Sigmoid colon (tissue), 7 donors: ENCODE results near the gene BGN. TPM values are rescaled to one million over a fixed set of nuclear protein-coding genes. Genes with fewer than 3 reads are reported as not detected.

Experiments used
- DNase-seq: peaks from one replicate; pipeline ENCODE4 v3.0.0-alpha.2; 2019
- H3K27ac ChIP-seq, 4 donors: fragments of 200-600 bp; sonication (generic); one replicate each; pipeline ENCODE4 v1.5.1; 2016 to 2019; ENCODE audit warnings: mild to moderate bottlenecking in 1 of 4
- H3K27me3 ChIP-seq, 3 donors: fragments of 200-600 bp; sonication (generic); one replicate each; pipeline ENCODE4 v1.5.1; 2019; ENCODE audit warnings: mild to moderate bottlenecking in 1 of 3
- H3K36me3 ChIP-seq, 4 donors: fragments of 200-600 bp; sonication (generic); one replicate each; pipeline ENCODE4 v1.5.1; 2016 to 2019
- H3K4me1 ChIP-seq, 4 donors: fragments of 200-600 bp; sonication (generic); one replicate each; pipeline ENCODE4 v1.5.1; 2017 to 2019
- H3K4me3 ChIP-seq, 4 donors: fragments of 200-600 bp; sonication (generic); one replicate each; pipeline ENCODE4 v1.5.1; 2017 to 2019; ENCODE audit warnings: mild to moderate bottlenecking in 2 of 4, moderate library complexity in 1 of 4
- H3K9me3 ChIP-seq, 4 donors: fragments of 200-600 bp in 3 of 4; sonication (generic) in 3 of 4; one replicate each; pipeline versions ENCODE4 v1.5.1 to v1.6.1; 2013 to 2019
- EP300 ChIP-seq, 4 donors: sonication (generic); formaldehyde crosslinking; IDR thresholded peaks; one replicate each; pipeline ENCODE4 v1.6.1; 2017; ENCODE audit warnings: antibody characterized with exemption in 4 of 4
- POLR2A ChIP-seq, 2 donors: fragments of 450-650 bp; IDR thresholded peaks; one replicate each; pipeline ENCODE4 v1.6.1; 2016; ENCODE audit warnings: antibody characterized with exemption in 2 of 2, mild to moderate bottlenecking in 2 of 2, moderate library complexity in 2 of 2
- POLR2AphosphoS5 ChIP-seq, 4 donors: sonication (generic); formaldehyde crosslinking; IDR thresholded peaks; one replicate each; pipeline ENCODE4 v1.6.1; 2017; ENCODE audit warnings: antibody characterized with exemption in 4 of 4
- WGBS, 2 donors: extraction: QIAGEN DNeasy Blood & Tissue Kit; methylation state at CpG; one replicate each; pipeline ENCODE4 v1.1.7; 2013; 5-methylcytosine and 5-hydroxymethylcytosine counted together
- intact Hi-C: fragments of 100-400 bp; cut with DNase I; formaldehyde crosslinking; loops from one replicate; pipeline ENCODE4 v1.15.1; 2023
- polyA plus RNA-seq, 3 donors: library from polyadenylated mRNA; stranded (reverse); fragments of 200-250 nt; gene quantifications; one replicate each; pipeline ENCODE4 v1.2.3, GENCODE V29; 2013
- total RNA-seq, 4 donors: library from RNA; depleted of rRNA; stranded (reverse); fragments of >200 nt; gene quantifications; one replicate each; pipeline ENCODE4 v1.1.0, GENCODE V29; 2016
- TF ChIP-seq, protein P1 (sequence below), 4 experiments: fragments of 450-650 bp in 3 of 4; fragments of 200-600 bp in 1 of 4; IDR thresholded peaks; one replicate each; pipeline ENCODE4 v1.5.1; 2016 to 2019; ENCODE audit warnings: antibody characterized with exemption in 4 of 4, mild to moderate bottlenecking in 3 of 4, moderate library complexity in 2 of 4
- donor health status: healthy with polysubstance abuse.
- donor health status: Bipolar disorder and iron deficiency.
- donor health status: healthy.

BGN gene
- total and polyA plus RNA-seq, 7 donors: 1.8 to 181 (median 9.0) TPM

DNA sequence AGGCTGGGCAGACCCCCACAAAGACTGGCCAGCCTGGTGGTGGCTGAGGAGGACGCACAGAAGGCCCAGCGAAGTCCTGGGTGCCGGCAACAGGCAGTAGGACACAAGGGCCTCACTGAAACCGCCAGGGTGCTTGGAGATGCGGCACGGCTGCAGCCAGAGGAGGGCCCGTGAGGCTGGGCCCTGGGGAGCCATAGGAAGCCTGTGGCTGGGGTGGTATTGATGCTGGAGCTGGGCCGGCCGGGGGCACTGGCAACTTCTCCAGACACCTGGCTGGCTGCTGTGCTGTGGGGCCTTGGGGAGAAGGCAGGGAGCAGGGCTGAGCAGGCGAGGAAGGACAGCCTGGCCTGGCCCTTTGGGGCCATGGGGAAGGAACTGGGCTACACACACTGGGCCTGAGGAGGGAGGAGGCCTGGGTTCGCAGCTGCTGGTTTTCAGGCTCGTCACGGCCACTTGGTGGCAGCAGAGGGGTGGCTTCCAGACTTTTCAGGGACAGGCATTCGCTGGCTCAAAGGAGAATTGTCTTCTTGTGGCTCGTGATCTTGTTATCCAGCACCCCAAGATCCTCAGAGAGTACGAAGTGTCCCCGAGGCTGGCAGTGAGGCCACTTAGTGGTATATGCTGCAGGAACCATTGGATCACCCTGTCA lies 59.9 kb downstream of the BGN start:
- WGBS, 2 donors: 42 to 45% methylated on average over 17 of the region's 17 CpGs
- Histone ChIP-seq H3K27me3 (no peaks in the 10 kb centered on the region), H3K4me3 (no peak overlapping the region), H3K27ac (no peak overlapping the region), H3K4me1 (no peaks in the 10 kb centered on the region), H3K36me3 (no peaks in the 10 kb centered on the region), H3K9me3 (no peaks in the 10 kb centered on the region)
- intact Hi-C loops: loop anchor here (2.0 to 5.0 kb wide), 2 partner anchors 48 to 112 kb away; no protein-coding TSS in a partner anchor
- TF ChIP-seq, protein P1, sequence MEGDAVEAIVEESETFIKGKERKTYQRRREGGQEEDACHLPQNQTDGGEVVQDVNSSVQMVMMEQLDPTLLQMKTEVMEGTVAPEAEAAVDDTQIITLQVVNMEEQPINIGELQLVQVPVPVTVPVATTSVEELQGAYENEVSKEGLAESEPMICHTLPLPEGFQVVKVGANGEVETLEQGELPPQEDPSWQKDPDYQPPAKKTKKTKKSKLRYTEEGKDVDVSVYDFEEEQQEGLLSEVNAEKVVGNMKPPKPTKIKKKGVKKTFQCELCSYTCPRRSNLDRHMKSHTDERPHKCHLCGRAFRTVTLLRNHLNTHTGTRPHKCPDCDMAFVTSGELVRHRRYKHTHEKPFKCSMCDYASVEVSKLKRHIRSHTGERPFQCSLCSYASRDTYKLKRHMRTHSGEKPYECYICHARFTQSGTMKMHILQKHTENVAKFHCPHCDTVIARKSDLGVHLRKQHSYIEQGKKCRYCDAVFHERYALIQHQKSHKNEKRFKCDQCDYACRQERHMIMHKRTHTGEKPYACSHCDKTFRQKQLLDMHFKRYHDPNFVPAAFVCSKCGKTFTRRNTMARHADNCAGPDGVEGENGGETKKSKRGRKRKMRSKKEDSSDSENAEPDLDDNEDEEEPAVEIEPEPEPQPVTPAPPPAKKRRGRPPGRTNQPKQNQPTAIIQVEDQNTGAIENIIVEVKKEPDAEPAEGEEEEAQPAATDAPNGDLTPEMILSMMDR (IDR thresholded peaks at IDR 0.05): peak; percentile 27 to 58 (median 44)
- TF ChIP-seq POLR2AphosphoS5 (IDR thresholded peaks at IDR 0.05): no peak
- peak; percentile 82 for DNase-seq

DNA sequence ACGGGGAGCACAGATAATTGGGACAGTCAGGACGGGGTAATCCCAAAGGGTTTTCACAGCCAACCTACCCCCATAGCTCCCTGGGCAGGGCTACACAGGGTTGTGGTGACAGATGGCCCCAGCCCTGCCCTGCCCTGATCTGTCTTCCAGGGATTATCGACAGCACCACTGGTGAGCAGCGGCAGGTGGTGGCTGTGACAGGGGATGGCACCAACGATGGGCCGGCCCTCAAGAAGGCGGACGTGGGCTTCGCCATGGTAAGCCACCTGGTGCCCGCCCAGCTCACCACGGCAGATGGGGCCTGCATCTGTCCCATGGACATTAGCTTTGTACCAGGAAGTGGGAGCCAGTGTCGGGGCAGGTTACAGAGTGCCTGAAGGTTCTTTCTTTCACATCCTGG lies 62.0 kb downstream of the BGN start:
- TF ChIP-seq EP300 (IDR thresholded peaks at IDR 0.05) (no peak), POLR2A (IDR thresholded peaks at IDR 0.05) (no peak), POLR2AphosphoS5 (IDR thresholded peaks at IDR 0.05) (no peak)
- TF ChIP-seq, protein P1 (IDR thresholded peaks at IDR 0.05): no peak
- Histone ChIP-seq H3K27ac (no peak overlapping the region), H3K9me3 (no peaks in the 10 kb centered on the region), H3K4me3 (no peak overlapping the region), H3K27me3 (no peaks in the 10 kb centered on the region), H3K36me3 (no peaks in the 10 kb centered on the region), H3K4me1 (no peaks in the 10 kb centered on the region)
- WGBS, 2 donors: 78 to 89% methylated on average over 12 of the region's 12 CpGs
- no peak for DNase-seq
- intact Hi-C loops: loop anchor here (5.0 kb wide), 1 partner anchor 46 kb away; no protein-coding TSS in a partner anchor

DNA sequence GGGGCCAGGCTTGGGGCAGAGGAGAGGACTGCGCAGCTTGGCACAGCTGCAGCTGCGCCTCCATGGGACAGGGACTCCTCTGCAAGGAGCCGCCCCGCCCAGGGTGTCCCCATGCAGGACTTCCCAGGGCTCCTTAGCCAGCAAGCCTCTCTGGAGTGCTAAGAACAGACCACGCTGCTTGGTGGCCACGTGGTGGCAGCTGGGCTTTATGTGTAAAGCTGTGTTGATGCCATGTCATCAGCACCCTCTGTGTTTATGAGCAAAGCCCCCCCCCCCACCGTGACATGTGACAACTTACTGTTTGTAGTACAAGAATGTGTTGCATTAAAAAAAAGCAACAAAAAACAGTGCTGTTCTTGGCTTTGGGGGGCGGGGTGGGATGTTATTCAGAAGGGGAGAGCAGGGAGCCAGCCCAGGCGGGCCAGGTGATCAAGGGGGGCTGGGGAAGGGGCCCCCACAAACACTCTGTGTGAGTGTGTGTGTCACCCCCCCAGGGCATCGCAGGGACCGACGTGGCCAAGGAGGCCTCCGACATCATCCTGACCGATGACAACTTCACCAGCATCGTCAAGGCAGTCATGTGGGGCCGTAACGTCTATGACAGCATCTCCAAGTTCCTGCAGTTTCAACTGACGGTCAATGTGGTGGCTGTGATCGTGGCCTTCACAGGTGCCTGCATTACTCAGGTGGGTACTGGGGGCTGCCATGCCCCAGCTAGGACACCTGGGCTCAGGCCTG lies 63.0 kb downstream of the BGN start:
- WGBS, 2 donors: 68 to 85% methylated on average over 19 of the region's 19 CpGs
- TF ChIP-seq POLR2AphosphoS5 (IDR thresholded peaks at IDR 0.05) (no peak), POLR2A (IDR thresholded peaks at IDR 0.05) (no peak), EP300 (IDR thresholded peaks at IDR 0.05) (no peak)
- TF ChIP-seq, protein P1 (IDR thresholded peaks at IDR 0.05): no peak

More for the DNA sequence above, 63.0 kb downstream of the BGN start:
- intact Hi-C loops: loop anchor here (5.0 kb wide), 1 partner anchor 45 kb away; no protein-coding TSS in a partner anchor
- H3K27me3 ChIP-seq: no peaks in the 10 kb centered on the region
- H3K36me3 ChIP-seq: no peaks in the 10 kb centered on the region
- H3K4me3 ChIP-seq: no peak overlapping the region
- no peaks in the 10 kb centered on the region for H3K9me3 ChIP-seq
- no peaks in the 10 kb centered on the region for H3K4me1 ChIP-seq
- no peak for DNase-seq
- no peak overlapping the region for H3K27ac ChIP-seq

Other genes starting within 250 kb of the BGN start
- not detected for gene PNMA6F, start 173.2 kb upstream of the BGN start, total RNA-seq
- gene PNMA6F, start 173.2 kb upstream of the BGN start, polyA plus RNA-seq: not detected
- gene ZNF275, start 160.8 kb upstream of the BGN start, total RNA-seq: 10 to 100 TPM in 2 of 4 donors, 1 to 10 TPM in 2; 8.6 to 13.3 (median 9.9) TPM
- 1 to 10 TPM; 1.4 to 3.7 (median 2.4) TPM for gene ZNF275, start 160.8 kb upstream of the BGN start, polyA plus RNA-seq
- not detected for gene PNMA6E, start 93.6 kb upstream of the BGN start, total RNA-seq
- gene PNMA6E, start 93.6 kb upstream of the BGN start, polyA plus RNA-seq: not detected
- 1 to 10 TPM in 3 of 4 donors, under 1 TPM in 1; 0.71 to 2.2 (median 2.0) TPM for gene ZFP92, start 83.5 kb upstream of the BGN start, total RNA-seq
- gene ZFP92, start 83.5 kb upstream of the BGN start, polyA plus RNA-seq: under 1 TPM in 1 of 3 donors, not detected in 2; 0.35 TPM
- gene TREX2, start 48.9 kb upstream of the BGN start, total RNA-seq: 1 to 10 TPM in 2 of 4 donors, under 1 TPM in 1, not detected in 1; 0.16 to 3.6 (median 2.4) TPM
- gene TREX2, start 48.9 kb upstream of the BGN start, polyA plus RNA-seq: under 1 TPM in 1 of 3 donors, not detected in 2; 0.87 TPM
- 10 to 100 TPM; 16.8 to 28.2 (median 25.4) TPM for gene HAUS7, start 24.4 kb upstream of the BGN start, total RNA-seq
- gene HAUS7, start 24.4 kb upstream of the BGN start, polyA plus RNA-seq: 10 to 100 TPM; 15.0 to 37.8 (median 18.3) TPM
- under 1 TPM; under 0.01 to 0.95 (median 0.26) TPM for gene ATP2B3, start 22.7 kb downstream of the BGN start, total RNA-seq
- gene ATP2B3, start 22.7 kb downstream of the BGN start, polyA plus RNA-seq: under 1 TPM in 1 of 3 donors, not detected in 2; 0.26 TPM
- gene CCNQ, start 104.2 kb downstream of the BGN start, total RNA-seq: 10 to 100 TPM; 31.8 to 49.0 (median 39.9) TPM
- gene CCNQ, start 104.2 kb downstream of the BGN start, polyA plus RNA-seq: 10 to 100 TPM; 36.7 to 40.8 (median 37.9) TPM
- gene DUSP9, start 152.2 kb downstream of the BGN start, total RNA-seq: not detected
- under 1 TPM in 1 of 3 donors, not detected in 2; 0.06 TPM for gene DUSP9, start 152.2 kb downstream of the BGN start, polyA plus RNA-seq
- 100 to 1,000 TPM in 1 of 4 donors, 10 to 100 TPM in 3; 33.9 to 135 (median 64.2) TPM for gene PNCK, start 178.8 kb downstream of the BGN start, total RNA-seq
- 1 to 10 TPM in 1 of 3 donors, not detected in 2; 4.6 TPM for gene PNCK, start 178.8 kb downstream of the BGN start, polyA plus RNA-seq
- 10 to 100 TPM; 31.9 to 60.7 (median 35.1) TPM for gene SLC6A8, start 192.9 kb downstream of the BGN start, total RNA-seq
- gene SLC6A8, start 192.9 kb downstream of the BGN start, polyA plus RNA-seq: 100 to 1,000 TPM in 1 of 3 donors, 10 to 100 TPM in 2; 67.9 to 158 (median 70.5) TPM
- gene BCAP31, start 229.4 kb downstream of the BGN start, total RNA-seq: 100 to 1,000 TPM in 1 of 4 donors, 10 to 100 TPM in 3; 59.3 to 124 (median 70.4) TPM
- gene BCAP31, start 229.4 kb downstream of the BGN start, polyA plus RNA-seq: 100 to 1,000 TPM in 1 of 3 donors, 10 to 100 TPM in 2; 61.3 to 216 (median 70.9) TPM
- 10 to 100 TPM; 11.0 to 21.3 (median 18.3) TPM for gene ABCD1, start 229.9 kb downstream of the BGN start, total RNA-seq
- gene ABCD1, start 229.9 kb downstream of the BGN start, polyA plus RNA-seq: 10 to 100 TPM in 1 of 3 donors, 1 to 10 TPM in 2; 1.8 to 12.8 (median 3.2) TPM